WTC11 (cell line): ENCODE measurements around the gene TPR. TPM values are rescaled to one million over a fixed set of nuclear protein-coding genes. Genes with fewer than 3 reads are reported as not detected.

Source experiments
- ATAC-seq: fragments of 200-7000 bp; cut with Tn5 transposase; 2 replicates; pipeline ENCODE4 v1.10.0; 2021; ENCODE audit warnings: mild to moderate bottlenecking, moderate library complexity
- CTCF ChIA-PET: fragments of 300-600 bp; sonication (Branson Sonifier 250); formaldehyde crosslinking; loops from one replicate; lab custom pipeline; 2021; ENCODE audit warnings: antibody characterized with exemption; lab: Charles Lee
- POLR2A ChIA-PET: fragments of 350-600 bp; sonication (Branson Sonifier 250); formaldehyde crosslinking; loops from one replicate; lab custom pipeline; 2021; ENCODE audit warnings: antibody characterized with exemption; lab: Charles Lee
- DNase-seq: peaks from one replicate; pipeline ENCODE4 v3.0.0; 2021; ENCODE audit warnings: low spot score
- H3K27ac Mint-ChIP-seq: 2 replicates; pipeline ENCODE4 v1.8.0; 2021; ENCODE audit warnings: mixed read lengths
- H3K27me3 Mint-ChIP-seq: 2 replicates; pipeline ENCODE4 v1.8.0; 2021; ENCODE audit warnings: low read depth, mild to moderate bottlenecking, moderate library complexity, mixed read lengths
- H3K36me3 Mint-ChIP-seq: 2 replicates; pipeline ENCODE4 v1.8.0; 2021; ENCODE audit warnings: mixed read lengths
- H3K4me1 Mint-ChIP-seq: 2 replicates; pipeline ENCODE4 v1.8.0; 2022; ENCODE audit warnings: mixed read lengths
- H3K4me3 Mint-ChIP-seq: 2 replicates; pipeline ENCODE4 v1.8.0; 2021; ENCODE audit warnings: mild to moderate bottlenecking, moderate library complexity, mixed read lengths
- H3K9me3 Mint-ChIP-seq: 2 replicates; pipeline ENCODE4 v1.8.0; 2021; ENCODE audit warnings: mixed read lengths
- ARID4B ChIP-seq: sonication (generic); formaldehyde crosslinking; IDR thresholded peaks from 2 replicates; pipeline ENCODE4 v1.8.0; 2023; ENCODE audit warnings: missing genetic modification reagents, mild to moderate bottlenecking, borderline replicate concordance
- ATF6 ChIP-seq: sonication (generic); formaldehyde crosslinking; IDR thresholded peaks from 2 replicates; pipeline ENCODE4 v1.8.1; 2023; ENCODE audit warnings: mild to moderate bottlenecking, missing genetic modification reagents
- ETV6 ChIP-seq: sonication (generic); formaldehyde crosslinking; IDR thresholded peaks from 2 replicates; pipeline ENCODE4 v1.8.1; 2022; ENCODE audit warnings: mild to moderate bottlenecking, missing genetic modification reagents
- GRHL2 ChIP-seq: fragments of 250-450 bp; sonication (Bioruptor Pico); IDR thresholded peaks from 2 replicates; pipeline ENCODE4 v1.8.0; 2022; ENCODE audit warnings: mild to moderate bottlenecking, moderate library complexity; ENCODE audit not compliant: insufficient replicate concordance, severe bottlenecking
- NFYB ChIP-seq: sonication (generic); formaldehyde crosslinking; conservative IDR thresholded peaks from 2 replicates; pipeline ENCODE4 v1.8.0; 2022; ENCODE audit warnings: low read depth, missing genetic modification reagents
- RELA ChIP-seq: sonication (generic); formaldehyde crosslinking; IDR thresholded peaks from 2 replicates; pipeline ENCODE4 v1.8.1; 2022; ENCODE audit warnings: missing genetic modification reagents, mild to moderate bottlenecking, borderline replicate concordance
- RORB ChIP-seq: fragments of 250-450 bp; sonication (Bioruptor Pico); IDR thresholded peaks from 2 replicates; pipeline ENCODE4 v1.9.0; 2021; ENCODE audit warnings: mild to moderate bottlenecking
- ZBTB21 ChIP-seq: sonication (generic); formaldehyde crosslinking; IDR thresholded peaks from 2 replicates; pipeline ENCODE4 v1.8.1; 2023; ENCODE audit warnings: mild to moderate bottlenecking, missing genetic modification reagents, borderline replicate concordance
- ZMAT4 ChIP-seq: fragments of 250-450 bp; sonication (Bioruptor Pico); IDR thresholded peaks from 2 replicates; pipeline ENCODE4 v1.9.0; 2021; ENCODE audit warnings: mild to moderate bottlenecking
- ZNF121 ChIP-seq: sonication (generic); formaldehyde crosslinking; IDR thresholded peaks from 2 replicates; pipeline ENCODE4 v1.8.0; 2023; ENCODE audit warnings: missing genetic modification reagents
- ZNF281 ChIP-seq: sonication (generic); formaldehyde crosslinking; IDR thresholded peaks from 2 replicates; pipeline ENCODE4 v1.8.0; 2023; ENCODE audit warnings: mild to moderate bottlenecking, missing genetic modification reagents
- ZNF317 ChIP-seq: sonication (generic); formaldehyde crosslinking; IDR thresholded peaks from 2 replicates; pipeline ENCODE4 v1.8.1; 2023; ENCODE audit warnings: low read depth, mild to moderate bottlenecking, moderate library complexity, missing genetic modification reagents, borderline replicate concordance
- ZNF396 ChIP-seq: fragments of 250-450 bp; sonication (Bioruptor Pico); IDR thresholded peaks from 2 replicates; pipeline ENCODE4 v1.8.0; 2021; ENCODE audit warnings: mild to moderate bottlenecking, moderate library complexity, borderline replicate concordance
- ZNF425 ChIP-seq: fragments of 250-450 bp; sonication (Bioruptor Pico); conservative IDR thresholded peaks from 2 replicates; pipeline ENCODE4 v1.9.0; 2021; ENCODE audit warnings: mild to moderate bottlenecking
- ZNF532 ChIP-seq: fragments of 250-450 bp; sonication (Bioruptor Pico); IDR thresholded peaks from 2 replicates; pipeline ENCODE4 v1.9.0; 2021; ENCODE audit warnings: mild to moderate bottlenecking, borderline replicate concordance
- total RNA-seq: library from RNA; stranded (reverse); gene quantifications from 3 replicates; pipeline ENCODE4 v1.2.3, GENCODE V29; 2021

TPR gene
- total RNA-seq, 1 experiment from 2014 or later: 119 TPM

GRCh38 chr1:186310307-186310706 lies 64.7 kb downstream of the TPR start (continued):
- no peak for TF ChIP-seq ZNF532
- TF ChIP-seq ZBTB21: no peak
- TF ChIP-seq RELA: no peak
- no peak for TF ChIP-seq GRHL2 (CRISPR knock-in tag)
- no peak for TF ChIP-seq ETV6 (CRISPR knock-in tag)
- TF ChIP-seq ZNF317 (CRISPR knock-in tag): no peak

- CTCF ChIA-PET: interaction anchor here (0.8 kb wide), 1 partner anchor 17 kb away, joined by 3 read pairs; no protein-coding TSS in a partner anchor
- no peaks in the 10 kb centered on the region; the same call in 1 of the 2 replicates for H3K36me3 Mint-ChIP-seq
- H3K4me3 Mint-ChIP-seq: no peak overlapping the region
- H3K9me3 Mint-ChIP-seq: no peaks in the 10 kb centered on the region
- DNase-seq: no peak
- no peaks in the 10 kb centered on the region for H3K4me1 Mint-ChIP-seq
- no peaks in the 10 kb centered on the region; the same call in 1 of the 2 replicates for H3K27me3 Mint-ChIP-seq
- POLR2A ChIA-PET: no interaction called here
- no peak for ATAC-seq
- H3K27ac Mint-ChIP-seq: no peak overlapping the region
- TF ChIP-seq ZMAT4 (CRISPR knock-in tag) (no peak), ZNF121 (no peak), ARID4B (CRISPR knock-in tag) (no peak), ZNF281 (CRISPR knock-in tag) (no peak), NFYB (CRISPR knock-in tag) (no peak), ZNF396 (no peak), ATF6 (CRISPR knock-in tag) (no peak), ZNF425 (no peak), RORB (CRISPR knock-in tag) (no peak)
Observed at GRCh38 chr1:186308264-186309060, 66.6 kb downstream of the TPR start.
